HG02852 (cell line): ENCODE measurements around the gene MFSD12.

ENCODE experiments used
- ATAC-seq: cut with Tn5 transposase; IDR thresholded peaks from one replicate; pipeline ENCODE4 v1.9.1; 2021; ENCODE audit warnings: mild to moderate bottlenecking, moderate library complexity; ENCODE audit not compliant: unreplicated experiment

Gene MFSD12

DNA sequence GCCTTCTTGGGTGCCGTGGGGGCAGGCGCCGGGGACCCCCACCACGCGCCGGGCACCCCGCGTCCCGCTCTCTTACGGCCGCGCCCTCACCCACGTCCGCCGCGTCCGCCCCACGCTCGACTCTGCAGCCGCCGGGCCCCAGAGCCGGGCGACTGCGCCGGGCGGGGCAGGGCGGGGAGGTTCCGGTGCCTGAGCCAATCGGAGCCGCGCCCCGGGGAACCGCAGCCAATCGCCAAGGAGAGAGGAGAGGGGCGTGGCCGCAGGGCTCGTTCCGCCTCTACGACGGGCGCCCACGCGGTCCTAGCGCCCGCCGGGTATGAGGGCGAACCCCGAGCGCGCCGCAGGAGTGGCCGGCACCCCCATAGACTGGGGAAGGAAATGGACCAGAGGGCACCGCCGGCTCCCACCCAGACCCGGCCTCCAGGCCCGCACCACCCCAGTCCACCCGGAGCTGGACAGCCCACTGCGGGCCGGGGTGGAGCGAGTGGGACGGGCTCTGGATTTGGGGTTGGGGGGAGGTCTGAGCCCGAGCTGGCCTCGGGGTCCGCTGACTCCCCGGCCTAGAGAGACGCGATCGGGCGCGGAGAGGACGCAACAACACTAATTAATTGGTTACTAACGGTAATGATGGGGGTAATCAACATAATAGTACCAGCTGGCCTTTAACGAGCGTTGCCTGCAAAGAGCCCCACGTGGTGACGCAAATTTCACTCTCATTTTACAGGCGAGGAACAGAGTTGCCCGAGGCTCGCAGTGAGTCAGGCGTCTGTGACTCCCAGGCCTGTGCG, at the start of gene MFSD12:
MFSD12 (minus strand) TSS at position 126 of the 788 bp plus-strand sequence. CDS start 183 bp downstream, outside the sequence.
- peak; percentile 81 for ATAC-seq

DNA sequence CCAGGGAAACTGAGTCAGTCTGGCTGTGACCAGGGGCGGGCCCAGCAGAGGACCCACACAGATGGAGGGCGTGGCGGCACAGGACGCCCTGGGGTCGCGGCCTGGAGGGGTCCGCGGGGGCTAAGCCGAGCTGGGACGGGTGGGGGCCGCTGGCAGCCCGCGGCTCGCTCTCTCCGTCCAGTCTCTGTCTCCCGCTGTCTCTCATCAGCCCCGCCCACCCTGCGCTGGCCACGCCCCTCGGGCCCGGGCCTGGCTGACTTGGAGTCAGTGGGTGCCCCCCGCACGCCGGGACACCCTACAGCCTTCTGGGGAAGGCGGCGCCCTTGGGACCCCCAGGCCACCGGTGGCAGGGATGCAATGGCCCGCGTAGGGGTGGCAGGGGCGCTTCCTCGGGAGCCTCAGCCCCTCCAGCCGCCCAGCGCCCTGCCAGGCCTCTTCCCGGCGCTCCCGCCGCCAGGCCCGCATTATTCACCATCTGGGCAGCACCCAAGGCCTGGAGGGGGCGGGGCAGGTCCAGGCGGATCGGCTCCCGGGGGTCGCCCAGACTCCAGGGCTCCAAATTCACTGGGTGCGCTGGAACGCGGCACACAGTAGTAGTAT, 49.4 kb upstream of the MFSD12 start, which contains the start of gene TBXA2R:
TBXA2R (minus strand) TSS at position 186 of the 600 bp plus-strand sequence. CDS start 6,241 bp downstream, outside the sequence.
- no peak for ATAC-seq

DNA sequence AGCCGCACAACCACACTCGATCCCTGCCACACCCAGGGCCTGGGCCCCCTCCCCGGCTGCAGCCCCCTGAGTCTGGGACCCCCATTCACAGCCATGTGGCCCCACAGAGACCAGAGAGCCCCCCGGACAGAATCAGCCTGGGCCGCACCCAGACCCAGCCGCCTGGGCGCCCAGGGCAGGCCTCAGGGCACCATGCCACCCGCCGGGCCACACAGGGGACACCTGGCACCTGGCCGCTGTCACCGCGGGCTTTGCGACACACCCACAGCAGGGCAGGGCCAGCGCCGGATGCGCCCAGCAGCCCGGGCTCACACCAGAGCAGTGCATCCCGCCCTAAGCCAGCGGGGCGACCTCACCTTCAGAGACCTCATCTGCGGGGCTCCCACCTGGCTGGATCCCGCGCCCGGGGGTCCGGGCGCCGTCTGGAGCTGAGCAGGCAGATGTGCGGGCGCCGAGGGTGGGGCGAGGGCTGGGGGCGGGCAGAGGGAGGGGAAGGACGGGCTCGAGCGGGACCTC, 48.8 kb upstream of the MFSD12 start:
- ATAC-seq = no peak

DNA sequence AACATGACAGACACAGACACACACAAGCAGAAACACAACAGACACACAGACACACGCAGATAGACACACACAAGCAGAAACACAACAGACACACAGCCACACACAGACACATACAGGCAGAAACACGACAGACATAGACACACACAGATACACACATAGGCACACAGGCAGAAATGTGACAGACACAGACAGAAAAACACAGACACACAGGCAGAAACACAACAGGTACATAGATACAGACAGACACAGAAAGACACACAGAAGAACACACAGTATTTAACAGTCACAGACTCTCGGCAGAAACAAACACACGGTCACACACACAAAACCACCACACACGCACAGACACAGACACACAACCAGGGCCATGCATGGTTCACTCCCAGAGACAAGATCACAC, 48.4 kb upstream of the MFSD12 start:
- no peak for ATAC-seq

DNA sequence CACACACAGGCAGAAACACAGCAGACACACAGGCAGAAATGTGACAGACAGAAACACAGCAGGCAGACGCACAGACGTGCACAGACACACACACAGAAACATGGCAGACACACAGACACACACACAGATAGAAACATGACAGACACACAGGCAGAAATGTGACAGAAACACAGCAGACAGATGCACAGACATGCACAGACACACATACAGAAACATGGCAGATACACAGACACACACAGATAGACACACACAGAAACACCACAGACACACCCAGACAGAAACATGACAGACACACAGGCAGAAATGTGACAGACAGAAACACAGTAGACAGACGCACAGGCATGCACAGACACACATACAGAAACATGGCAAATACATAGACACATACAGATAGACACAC, 48.0 kb upstream of the MFSD12 start:
- no peak for ATAC-seq

DNA sequence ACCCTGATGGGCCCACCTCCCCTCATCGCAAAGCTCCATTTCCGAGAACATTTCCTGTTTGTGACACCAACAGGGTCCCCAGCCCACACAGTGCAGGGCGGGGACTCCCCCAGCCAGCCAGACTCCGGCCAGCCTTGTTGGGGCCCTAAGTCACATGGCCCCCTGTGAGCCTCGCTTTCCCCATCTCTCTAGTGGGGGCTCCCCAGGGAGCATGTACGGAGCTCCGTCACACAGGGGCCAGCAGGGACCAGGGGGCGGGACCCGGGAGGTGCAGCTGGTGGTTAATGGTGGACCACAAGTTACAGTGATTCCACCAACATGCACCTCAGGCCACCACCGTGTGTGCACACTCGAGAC, 47.6 kb upstream of the MFSD12 start:
- ATAC-seq = no peak

DNA sequence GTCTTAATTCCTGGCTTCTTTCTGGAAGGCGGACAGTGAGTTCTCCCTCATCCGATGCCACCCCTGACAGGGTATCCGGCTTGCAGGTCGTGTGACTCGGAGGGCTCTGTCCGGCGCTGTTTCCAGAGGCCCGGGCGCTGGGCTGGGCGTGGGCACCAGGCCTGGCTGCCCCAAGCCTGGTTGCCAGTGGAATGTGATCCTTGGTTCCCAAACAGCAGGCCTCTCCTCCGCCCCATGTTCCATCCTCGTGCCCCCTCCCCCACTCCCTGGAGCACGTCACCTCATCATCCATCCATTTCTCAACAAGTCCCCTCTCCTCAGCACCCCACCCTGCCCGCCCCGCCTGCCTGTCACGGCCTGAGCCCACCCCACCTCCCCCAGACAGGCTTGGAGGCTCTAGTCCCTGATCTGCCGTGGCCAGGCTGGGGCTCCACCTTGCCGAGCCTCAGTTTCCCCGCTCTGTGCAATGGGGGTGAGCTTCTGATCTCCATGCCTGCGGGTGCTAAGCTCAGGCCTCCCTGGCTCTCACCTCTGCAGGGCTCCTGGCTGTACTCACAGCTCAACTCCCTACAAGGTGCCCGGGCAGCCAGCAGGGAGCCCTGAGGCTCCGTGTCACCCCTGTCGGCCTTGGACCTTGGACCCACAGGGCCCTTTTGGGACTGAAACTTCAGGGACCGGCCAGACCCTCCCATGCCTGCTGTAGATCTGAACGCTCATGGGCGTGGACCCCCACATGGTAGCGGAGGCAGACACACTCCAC, 47.0 kb upstream of the MFSD12 start:
- ATAC-seq = no peak

DNA sequence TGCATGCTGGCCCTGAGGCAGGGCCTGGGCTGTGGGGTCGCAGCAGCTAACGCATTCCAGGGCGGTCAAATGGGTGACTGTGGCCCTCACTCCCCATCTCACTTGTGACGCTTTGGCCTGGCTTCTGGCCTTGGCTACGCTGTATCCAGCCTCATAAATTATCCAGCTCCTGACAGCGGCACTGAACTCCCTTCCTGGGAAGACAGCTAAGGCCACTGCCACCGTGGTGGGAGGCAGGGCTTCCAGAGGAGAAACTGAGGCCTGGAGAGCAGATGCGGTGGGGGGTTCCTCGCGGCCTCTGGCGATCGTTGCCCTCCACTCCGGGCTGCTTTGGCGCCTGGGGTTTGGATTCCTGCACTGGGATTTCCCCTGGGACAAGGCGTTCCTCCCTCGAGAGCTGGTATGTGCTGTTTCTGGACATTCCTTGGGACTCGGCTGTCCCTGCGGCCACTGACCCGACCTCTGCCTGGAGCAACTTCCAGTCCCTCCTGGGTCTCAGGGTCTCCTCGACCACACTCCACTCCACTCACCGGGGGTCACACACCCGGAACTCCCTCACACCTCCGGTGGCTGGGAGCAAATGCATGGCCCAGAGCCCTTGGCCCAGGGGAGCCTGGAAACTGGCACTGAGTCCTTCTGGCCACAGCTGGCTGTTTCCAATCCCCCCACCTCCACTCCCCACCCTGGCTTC, 45.9 kb upstream of the MFSD12 start:
- no peak for ATAC-seq

DNA sequence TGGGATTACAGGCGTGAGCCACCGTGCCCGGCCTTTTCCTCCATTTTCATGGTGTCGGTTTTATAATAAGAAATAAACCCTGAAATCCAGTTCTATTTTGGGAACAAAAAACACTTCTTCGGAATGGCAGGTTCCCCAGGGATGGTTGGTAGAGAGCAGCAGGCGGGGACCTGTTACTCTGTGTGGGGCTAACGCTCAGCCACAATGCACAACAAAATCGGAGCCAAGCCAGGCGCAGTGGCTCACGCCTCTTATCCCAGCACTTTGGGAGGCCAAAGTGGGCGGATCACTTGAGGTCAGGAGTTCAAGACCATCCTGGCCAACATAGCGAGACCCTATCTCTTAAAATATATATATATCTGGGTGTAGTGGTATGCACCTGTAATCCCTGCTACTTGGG, 43.6 kb upstream of the MFSD12 start:
- ATAC-seq = no peak

DNA sequence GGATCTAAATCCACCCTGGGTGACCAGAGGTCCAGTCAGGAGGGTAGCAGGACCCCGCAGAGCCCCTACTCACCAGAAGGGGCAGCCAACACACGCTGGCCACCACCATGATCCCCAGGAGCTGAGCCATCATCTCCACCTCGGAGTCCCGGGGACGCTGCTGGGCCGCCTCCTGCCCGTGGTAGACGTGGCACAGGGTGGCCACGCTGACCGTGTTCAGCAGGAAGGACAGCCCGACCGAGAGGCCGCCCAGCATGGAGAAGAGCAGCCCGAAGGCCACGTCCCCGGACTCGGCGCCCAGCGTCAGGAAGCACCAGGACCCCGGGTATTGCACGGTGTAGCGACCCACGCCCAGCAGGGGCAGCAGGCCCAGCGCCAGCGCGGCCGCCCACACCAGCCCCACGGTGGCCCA, 42.4 kb upstream of the MFSD12 start:
- no peak for ATAC-seq

DNA sequence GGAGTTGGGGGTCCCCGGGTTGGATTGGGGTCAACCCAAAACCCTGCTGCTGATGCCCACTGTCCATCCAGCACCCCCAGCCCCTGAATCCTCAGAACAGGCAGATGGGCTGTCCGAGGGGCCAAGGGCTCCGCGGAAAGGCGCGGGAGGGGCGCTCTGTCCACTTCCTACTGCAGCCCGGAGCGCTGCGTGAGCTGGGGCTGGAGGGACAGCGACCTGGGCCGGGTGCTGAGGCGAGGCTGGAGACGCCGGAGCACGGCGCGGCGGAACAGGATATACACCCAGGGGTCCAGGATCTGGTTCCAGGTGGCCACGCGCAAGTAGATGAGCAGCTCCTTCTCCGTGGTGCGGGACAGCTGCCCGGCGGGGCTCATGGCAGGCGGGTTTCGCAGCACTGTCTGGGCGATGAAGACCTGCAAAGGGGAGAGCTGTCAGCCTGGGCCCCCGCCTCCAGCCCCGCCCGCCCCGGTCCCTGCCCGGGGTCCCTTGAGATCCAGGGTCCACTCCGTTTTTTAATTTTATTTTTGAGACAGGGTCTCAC, 38.2 kb upstream of the MFSD12 start:
- no peak for ATAC-seq

DNA sequence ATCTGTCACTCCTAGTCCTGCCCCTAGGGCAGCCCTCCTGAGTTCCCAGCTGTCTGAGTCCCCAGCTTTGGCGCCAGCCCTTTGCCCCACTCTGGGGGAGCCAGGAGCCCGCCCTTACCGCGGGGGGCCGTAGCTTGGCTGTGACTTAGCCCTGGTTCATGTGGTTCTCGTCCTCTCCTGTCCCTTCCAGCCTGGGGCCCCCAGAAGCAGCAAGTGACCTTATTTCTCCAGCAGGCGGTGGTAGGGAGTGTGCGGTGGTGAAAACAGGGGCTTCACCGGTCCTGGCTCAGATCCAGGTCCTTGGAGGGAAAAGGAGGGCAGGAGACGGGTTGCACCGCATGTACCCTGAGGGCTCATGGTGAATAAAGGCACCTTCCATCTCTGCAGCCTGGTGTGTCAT, 35.8 kb upstream of the MFSD12 start:
- ATAC-seq = no peak

DNA sequence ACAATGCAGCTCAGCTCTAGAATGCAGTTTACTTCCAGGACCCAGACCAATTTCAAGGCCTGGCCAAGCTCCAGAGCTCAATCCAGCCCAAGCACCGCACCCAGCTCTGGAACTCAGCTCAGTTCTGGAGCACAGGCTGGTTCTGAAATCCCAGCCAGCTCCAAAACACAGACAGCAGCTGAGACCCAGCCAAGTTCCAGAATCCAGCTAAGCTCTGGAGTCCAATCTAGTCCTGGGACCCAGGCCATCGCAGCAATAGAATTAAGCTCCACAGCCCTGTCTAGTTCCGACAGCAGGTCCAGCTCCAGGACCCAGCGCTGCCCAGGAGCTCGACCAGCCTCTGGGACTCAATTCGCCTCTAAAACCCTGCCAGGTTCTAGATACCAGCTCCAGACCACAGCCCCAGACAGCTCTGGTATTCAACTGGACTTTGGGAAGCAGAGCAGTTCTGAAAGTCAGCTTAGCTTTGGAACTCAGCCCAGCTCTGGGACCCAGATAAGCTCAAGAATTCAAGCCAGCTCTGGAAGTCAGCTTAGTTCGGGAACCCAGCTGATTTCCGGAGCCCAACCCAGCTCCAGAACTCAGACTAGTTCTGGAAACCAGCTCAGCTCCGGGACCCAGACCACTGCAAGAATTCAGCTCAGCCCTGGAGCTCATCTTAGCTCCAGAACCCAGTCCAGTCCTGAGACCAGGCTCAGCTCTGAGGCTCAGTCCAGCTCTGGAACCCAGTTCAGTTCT, 34.7 kb upstream of the MFSD12 start:
- no peak for ATAC-seq

DNA sequence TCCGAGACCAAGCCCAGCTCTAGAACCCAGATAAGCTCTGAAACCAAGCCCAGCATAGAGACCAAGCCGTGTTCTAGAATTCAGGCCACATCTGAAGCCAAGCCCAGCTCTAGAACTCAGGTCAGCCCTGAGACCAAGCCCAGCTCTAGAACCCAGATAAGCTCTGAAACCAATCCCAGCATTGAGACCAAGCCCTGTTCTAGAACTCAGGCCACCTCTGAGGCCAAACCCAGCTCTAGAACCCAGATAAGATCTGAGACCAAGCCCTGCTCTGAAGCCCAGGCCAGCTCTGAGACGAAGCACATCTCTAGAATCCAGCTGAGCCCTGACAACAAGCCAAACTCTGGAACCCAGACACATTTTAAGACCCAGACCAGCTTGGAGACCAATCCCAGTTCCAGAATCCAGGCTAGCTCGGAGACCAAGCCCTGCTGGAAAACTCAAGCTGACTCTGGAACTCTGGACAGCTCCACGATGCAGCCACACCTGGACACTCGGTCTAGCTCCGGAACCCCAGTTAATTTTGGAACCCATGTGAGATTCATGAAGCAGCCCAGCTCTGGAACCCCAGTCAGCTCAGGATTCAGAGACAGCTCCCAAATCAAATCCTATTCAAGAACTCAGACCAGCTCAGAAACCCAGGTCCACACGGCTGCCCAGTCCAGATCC, 33.7 kb upstream of the MFSD12 start:
- ATAC-seq = no peak

DNA sequence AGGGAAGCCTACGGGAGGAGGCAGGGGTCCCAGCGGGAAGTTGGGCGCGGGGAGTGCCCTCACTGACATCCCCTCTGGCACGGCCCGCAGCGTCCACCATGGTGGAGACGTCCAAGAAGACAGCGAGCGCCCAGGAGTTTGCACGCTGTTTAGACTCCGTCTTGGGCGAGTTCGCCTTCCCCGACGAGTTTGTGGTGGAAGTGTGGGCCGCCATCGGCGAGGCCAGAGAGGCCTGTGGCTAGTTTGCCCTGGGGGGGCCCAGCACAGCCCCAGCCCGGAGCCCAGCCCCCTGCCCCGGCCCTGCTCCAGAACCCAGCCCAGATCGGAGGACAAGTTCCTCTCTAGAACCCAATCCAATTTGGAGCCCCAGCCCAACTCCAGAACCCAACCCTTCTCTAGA, 32.6 kb upstream of the MFSD12 start:
- no peak for ATAC-seq

DNA sequence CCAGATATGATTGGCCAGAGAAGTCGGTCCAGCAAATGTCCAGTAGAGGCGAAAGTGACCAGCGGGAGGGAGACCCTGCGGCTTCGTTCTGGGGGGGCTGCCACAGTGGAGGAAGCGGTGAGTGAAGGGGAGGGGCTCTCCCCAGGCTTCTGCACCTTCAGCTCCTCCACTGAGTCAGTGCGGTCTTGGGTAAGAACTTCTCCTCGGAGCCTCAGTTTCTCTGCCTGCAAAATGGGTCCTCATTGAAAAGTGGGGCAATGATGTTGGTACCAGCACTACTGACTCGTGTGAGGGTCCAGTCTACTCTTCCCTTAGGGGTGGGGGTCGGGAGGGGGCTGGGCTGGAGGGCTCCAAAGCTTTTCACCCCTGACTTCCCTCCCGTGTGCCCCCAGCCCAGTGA, 32.1 kb upstream of the MFSD12 start:
- ATAC-seq = no peak

DNA sequence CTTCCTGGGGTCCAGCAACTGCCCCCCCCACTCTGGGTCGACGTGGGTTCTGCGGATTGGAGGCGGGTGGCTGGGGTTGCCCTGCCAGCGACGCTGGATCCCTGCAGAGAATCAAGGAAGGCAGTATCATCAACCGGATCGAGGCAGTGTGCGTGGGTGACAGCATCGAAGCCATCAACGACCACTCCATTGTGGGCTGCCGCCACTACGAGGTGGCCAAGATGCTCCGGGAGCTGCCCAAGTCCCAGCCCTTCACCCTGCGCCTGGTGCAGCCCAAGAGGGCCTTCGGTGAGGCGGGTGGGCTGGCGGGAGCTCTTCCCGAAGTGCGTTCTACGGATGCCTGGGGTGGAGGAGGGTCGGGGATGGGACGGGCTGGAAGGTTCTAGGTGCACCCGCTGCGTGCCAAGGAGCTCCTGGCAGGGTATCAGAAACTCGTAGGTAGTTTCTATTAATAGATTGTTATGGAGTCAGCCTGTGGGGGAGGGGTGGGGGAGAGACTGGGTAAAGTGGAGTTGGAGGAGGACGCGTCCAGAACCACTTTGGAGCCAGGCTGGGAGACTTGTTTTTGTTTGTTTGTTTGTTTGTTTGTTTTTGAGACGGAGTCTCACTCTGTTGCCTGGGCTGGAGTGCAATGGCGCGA, 29.4 kb upstream of the MFSD12 start:
- ATAC-seq = no peak

DNA sequence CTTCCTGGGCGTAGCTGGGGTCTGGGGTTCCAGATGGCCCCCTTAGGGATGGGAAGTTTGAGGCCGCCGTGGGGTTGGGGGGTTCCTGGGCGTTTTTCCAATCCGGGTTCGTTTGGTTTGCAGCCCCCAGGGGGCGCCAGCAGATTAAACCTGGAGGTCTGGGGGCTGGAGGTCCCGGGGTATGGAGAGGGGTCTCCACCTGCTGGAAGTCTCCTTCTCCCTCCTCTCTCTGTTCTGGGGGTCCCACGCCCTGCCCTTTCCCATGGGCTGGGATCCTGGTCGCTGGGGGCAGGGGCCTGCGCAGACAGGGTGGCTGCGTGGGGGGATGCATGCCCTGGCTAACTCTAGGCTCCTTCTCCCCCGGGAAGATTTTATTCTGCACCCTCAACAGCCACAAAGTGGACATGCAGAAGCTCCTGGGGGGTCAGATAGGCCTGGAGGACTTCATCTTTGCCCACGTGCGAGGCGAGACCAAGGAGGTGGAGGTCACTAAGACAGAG, 28.8 kb upstream of the MFSD12 start:
- ATAC-seq = no peak
